IPS-18c (cell line): Measurements from ENCODE around the gene AQP9.
"Not testable (repeated sequence)": the region's sequence is repeated elsewhere in the genome, so short reads cannot be mapped to it uniquely, and the experiment has no call there.

Source experiments
- H3K4me3 ChIP-seq: 2 replicates; pipeline ENCODE4 v1.7.0; 2013; ENCODE audit warnings: low read depth, mild to moderate bottlenecking, low read length, moderate library complexity; ENCODE audit not compliant: insufficient read depth
- H3K9me3 ChIP-seq: one replicate; pipeline ENCODE4 v1.6.1; 2013; ENCODE audit warnings: mild to moderate bottlenecking, low read length, moderate library complexity; ENCODE audit not compliant: control insufficient read depth, insufficient read depth

Gene AQP9

DNA sequence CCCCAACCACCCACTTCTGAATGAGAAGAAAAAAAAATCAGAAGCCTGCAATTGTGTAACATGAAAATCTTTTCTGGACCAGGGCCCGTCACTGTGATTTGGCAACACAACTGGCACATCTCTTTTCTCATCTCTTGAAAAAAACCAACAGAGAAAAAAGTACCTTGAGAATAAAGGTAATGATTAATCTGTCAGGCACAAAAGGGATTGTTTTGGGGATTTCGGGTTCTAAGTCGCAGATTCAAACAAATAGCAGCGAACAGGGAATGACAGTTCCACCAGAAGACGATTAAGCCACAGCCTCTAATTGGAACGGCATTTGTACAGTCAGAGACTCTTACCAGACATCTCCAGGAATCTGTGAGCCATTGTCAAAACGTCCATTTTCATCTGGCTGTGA lies at the start of gene AQP9:
Gene AQP9, plus strand, starts transcription at position 276 of the 400 bp plus-strand sequence. CDS start 185 bp downstream, outside the sequence.
- H3K4me3 ChIP-seq: no peak within 1 kb of the TSS
- no peaks in the 10 kb centered on the region for H3K9me3 ChIP-seq

GRCh38 chr15:58095415-58095814 lies 42.8 kb upstream of the AQP9 start:
- Histone ChIP-seq H3K4me3 (no peak overlapping the region), H3K9me3 (no peaks in the 10 kb centered on the region)

DNA sequence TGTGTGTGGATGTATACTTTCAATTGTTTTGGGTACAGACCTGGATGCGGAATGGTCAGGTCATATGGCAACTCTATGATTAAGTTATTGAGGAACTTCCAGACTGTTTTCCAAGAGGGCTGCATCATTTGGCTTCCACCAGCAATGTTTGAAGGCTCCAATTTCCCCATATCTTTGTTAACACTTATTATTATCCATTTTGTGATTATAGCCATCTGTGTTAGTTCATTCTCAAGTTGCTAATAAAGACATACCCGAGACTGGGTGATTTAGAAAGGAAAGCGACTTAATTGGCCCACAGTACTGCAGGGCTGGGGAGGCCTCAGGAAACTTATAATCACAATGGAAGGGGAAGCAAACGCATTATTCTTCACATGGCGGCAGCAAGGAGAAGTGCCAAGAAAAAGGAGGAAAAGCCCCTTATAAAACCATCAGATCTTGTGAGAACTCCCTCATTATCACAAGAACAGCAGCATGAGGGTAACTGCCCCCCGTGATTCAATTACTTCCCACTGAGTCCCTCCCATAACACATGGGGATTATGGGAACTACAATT lies 41.6 kb upstream of the AQP9 start:
- Histone ChIP-seq H3K4me3 (no peak overlapping the region), H3K9me3 (no peaks in the 10 kb centered on the region)

- no peak overlapping the region for H3K4me3 ChIP-seq
- no peaks in the 10 kb centered on the region for H3K9me3 ChIP-seq
These were observed 34.7 kb upstream of the AQP9 start for GRCh38 chr15:58103482-58103881.

GRCh38 chr15:58108117-58108516 lies 30.1 kb upstream of the AQP9 start:
- peaks cover 3% of the 10 kb centered on the region for H3K9me3 ChIP-seq
- no peak overlapping the region for H3K4me3 ChIP-seq

GRCh38 chr15:58109419-58109818 lies 28.8 kb upstream of the AQP9 start:
- Histone ChIP-seq H3K4me3 (no peak overlapping the region), H3K9me3 (peaks cover 3% of the 10 kb centered on the region)

- Histone ChIP-seq H3K4me3 (no peak overlapping the region), H3K9me3 (peaks cover 3% of the 10 kb centered on the region)
These were observed 27.0 kb upstream of the AQP9 start for GRCh38 chr15:58110999-58111717.

GRCh38 chr15:58111718-58112104 lies 26.5 kb upstream of the AQP9 start:
- H3K4me3 ChIP-seq: no peak overlapping the region
- H3K9me3 ChIP-seq: peaks cover 3% of the 10 kb centered on the region

DNA sequence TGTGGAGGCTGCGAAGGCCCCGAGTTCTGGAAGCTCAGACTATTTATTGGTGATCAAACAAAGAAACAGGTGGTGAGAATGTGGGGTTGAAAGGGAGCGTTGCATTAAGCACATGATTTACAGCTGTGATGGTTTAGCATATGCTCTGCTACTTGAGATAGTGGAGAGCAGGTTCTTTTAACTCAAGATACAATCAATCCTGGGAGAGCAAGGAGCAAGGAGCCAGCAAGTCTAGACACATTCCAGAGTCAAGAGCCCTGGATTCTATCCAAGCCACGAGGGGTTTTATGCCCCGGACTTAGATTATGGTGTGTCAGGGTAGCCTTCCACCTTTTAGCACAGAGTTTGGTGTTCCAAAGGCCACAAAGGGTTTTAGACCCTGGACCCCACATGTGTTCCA lies 24.8 kb upstream of the AQP9 start:
- H3K9me3 ChIP-seq, H3K4me3 ChIP-seq: not testable (repeated sequence)

DNA sequence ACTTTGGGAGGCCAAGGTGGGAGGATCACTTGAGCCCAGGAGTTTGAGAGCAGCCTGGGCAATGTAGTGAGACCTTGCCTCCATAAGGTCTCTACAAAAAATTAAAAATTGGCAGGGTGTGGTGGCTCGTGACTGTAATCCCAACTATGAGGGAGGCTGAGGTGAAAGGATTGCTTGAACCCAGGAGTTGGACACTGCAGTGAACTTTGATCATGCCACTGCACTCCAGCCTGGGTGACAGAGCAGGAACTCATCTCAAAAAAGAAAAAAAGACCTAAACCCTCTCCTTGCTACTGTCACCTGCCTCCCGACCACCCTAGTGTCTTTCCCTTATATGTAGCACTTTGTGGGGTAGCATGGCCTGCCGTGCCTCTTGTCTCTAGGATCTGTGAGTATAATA lies 23.8 kb upstream of the AQP9 start:
- Histone ChIP-seq H3K4me3 (no peak overlapping the region), H3K9me3 (peaks cover 3% of the 10 kb centered on the region)

- H3K4me3 ChIP-seq: no peak overlapping the region
- peaks cover 3% of the 10 kb centered on the region for H3K9me3 ChIP-seq
These were observed 23.4 kb upstream of the AQP9 start for GRCh38 chr15:58114812-58115211.

DNA sequence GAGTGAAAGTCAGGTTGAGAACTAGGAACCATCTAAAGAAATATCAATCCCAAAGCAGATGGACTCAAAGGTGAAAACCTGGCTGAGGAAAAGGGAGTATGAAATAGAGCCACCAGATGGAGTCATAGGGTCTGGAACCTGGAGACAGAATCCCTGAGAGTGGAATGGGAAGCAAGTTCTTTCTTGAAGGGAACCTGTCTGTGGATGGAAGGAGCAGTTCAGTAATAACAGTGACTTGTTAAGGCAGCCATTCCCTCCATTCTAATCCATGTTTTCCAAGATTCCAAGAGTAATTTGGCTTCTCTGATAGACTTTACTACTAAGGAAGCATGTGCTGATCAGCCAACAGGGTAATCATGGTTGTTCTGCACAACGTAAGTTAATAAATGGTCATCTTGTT lies 22.5 kb upstream of the AQP9 start:
- Histone ChIP-seq H3K4me3 (no peak overlapping the region), H3K9me3 (peaks cover 3% of the 10 kb centered on the region)

DNA sequence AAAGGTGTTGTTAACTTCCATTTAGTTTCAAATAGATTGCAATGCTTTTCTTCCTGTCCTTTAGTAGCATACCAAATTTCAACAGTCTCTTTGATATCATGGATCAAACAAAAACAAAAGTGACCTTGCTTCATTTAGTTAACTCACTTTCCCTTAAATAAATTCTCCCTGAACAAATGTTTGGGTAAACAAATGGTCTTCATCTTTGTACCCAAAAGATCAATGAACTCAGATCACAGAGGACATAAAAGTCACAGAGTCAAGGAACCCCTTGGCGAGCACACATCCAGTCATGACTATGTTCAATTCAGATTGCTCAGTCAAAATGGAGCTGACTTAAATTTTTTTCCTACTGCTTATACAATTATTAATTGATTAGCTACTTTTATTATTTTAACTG lies 20.6 kb upstream of the AQP9 start:
- no peaks in the 10 kb centered on the region for H3K9me3 ChIP-seq
- H3K4me3 ChIP-seq: no peak overlapping the region

DNA sequence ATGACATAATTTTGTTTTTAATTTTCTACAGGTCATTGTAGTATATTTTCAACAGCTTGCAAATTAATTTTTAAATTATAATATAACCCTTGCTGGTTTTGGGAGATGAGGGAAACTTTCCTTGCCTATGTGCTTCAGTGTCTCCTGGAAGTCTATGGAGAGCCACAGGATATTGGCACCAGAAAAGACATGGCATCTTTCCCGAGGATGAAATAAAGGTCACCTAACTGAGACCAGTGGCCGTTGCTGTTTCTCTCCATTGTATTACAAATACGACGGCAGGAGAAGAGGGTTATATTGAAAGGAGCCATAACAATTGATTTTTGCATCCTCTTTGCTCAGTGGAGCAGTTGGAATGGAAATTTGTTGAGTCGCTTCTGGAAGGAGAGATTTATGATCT lies 19.9 kb upstream of the AQP9 start:
- Histone ChIP-seq H3K4me3 (no peak overlapping the region), H3K9me3 (no peaks in the 10 kb centered on the region)

- Histone ChIP-seq H3K9me3 (no peaks in the 10 kb centered on the region), H3K4me3 (no peak overlapping the region)
These were observed 19.2 kb upstream of the AQP9 start for GRCh38 chr15:58119016-58119415.

- no peaks in the 10 kb centered on the region for H3K9me3 ChIP-seq
These were observed 13.6 kb upstream of the AQP9 start for GRCh38 chr15:58124585-58124984.

GRCh38 chr15:58125333-58125732 lies 12.8 kb upstream of the AQP9 start:
- Histone ChIP-seq H3K4me3 (no peak overlapping the region), H3K9me3 (no peaks in the 10 kb centered on the region)

More at GRCh38 chr15:58124585-58124984, 13.6 kb upstream of the AQP9 start:
- no peak overlapping the region for H3K4me3 ChIP-seq

DNA sequence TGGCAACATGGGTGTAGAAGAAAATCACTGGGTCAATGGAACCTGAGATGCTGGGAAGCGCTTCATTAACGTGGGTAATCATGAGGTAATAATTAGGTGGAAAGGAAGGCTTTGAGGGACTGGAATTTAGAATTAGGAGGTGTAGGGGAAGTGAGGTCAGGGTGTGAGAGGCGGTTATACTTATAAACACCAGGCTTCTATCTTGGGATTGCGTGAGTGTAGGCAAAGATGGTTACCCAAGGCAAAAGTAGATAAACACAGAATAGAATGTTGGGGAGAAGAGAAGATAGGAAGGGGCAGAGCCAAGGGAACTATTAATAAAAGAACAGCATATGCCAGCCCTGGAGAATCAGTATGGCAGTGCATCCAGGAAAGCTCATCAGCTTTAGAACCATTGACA lies 3.3 kb upstream of the AQP9 start:
- H3K9me3 ChIP-seq: no peaks in the 10 kb centered on the region
- H3K4me3 ChIP-seq: no peak overlapping the region
